A673 (cell line): Measurements from ENCODE around the gene RNF121. TPM values are rescaled to one million over a fixed set of nuclear protein-coding genes. Genes with fewer than 3 reads are reported as not detected.

Experiments used
- BruUV-seq: library from RNA; stranded (reverse); fragments of 400-500 nt; replicated peaks from 2 replicates; lab custom pipeline; 2021; lab: Mats Ljungman, UMichigan
- CTCF ChIA-PET: fragments of 300-600 bp; sonication (Branson Sonifier 250); formaldehyde crosslinking; loops from one replicate; lab custom pipeline; 2022; ENCODE audit warnings: antibody characterized with exemption; lab: Charles Lee
- POLR2A ChIA-PET: fragments of 300-600 bp; sonication (Branson Sonifier 250); formaldehyde crosslinking; loops from one replicate; lab custom pipeline; 2022; ENCODE audit warnings: antibody characterized with exemption; ENCODE audit not compliant: low non-redundant PET; lab: Charles Lee
- DNase-seq: peaks from one replicate; pipeline ENCODE4 v3.0.0-alpha.2; 2015; ENCODE audit warnings: low spot score
- H3K27ac ChIP-seq: fragments of 200-600 bp; sonication (generic); 2 replicates; pipeline ENCODE4 v1.5.1; 2016; ENCODE audit warnings: mixed run types, low read depth, mild to moderate bottlenecking, mixed read lengths, antibody characterized with exemption, low read length; ENCODE audit not compliant: poor library complexity, severe bottlenecking
- H3K27me3 ChIP-seq: fragments of 200-600 bp; sonication (generic); replicated peaks from 2 replicates; pipeline ENCODE4 v1.6.1; 2017; ENCODE audit warnings: mixed run types, low read depth, mild to moderate bottlenecking, mixed read lengths, antibody characterized with exemption, low read length; ENCODE audit not compliant: insufficient read depth, poor library complexity
- H3K36me3 ChIP-seq: fragments of 200-600 bp; sonication (generic); 2 replicates; pipeline ENCODE4 v1.6.1; 2016; ENCODE audit warnings: mixed run types, mild to moderate bottlenecking, mixed read lengths, antibody characterized with exemption, low read length; ENCODE audit not compliant: insufficient read depth, poor library complexity, severe bottlenecking
- H3K4me1 ChIP-seq: fragments of 200-600 bp; sonication (generic); 2 replicates; pipeline ENCODE4 v1.6.1; 2017; ENCODE audit warnings: mixed run types, mild to moderate bottlenecking, mixed read lengths, antibody characterized with exemption, low read length; ENCODE audit not compliant: insufficient read depth, poor library complexity, severe bottlenecking
- H3K4me3 ChIP-seq: fragments of 200-600 bp; sonication (generic); 2 replicates; pipeline ENCODE4 v1.5.1; 2016; ENCODE audit warnings: low read depth, mixed run types, mild to moderate bottlenecking, mixed read lengths, low read length; ENCODE audit not compliant: poor library complexity, severe bottlenecking
- H3K9me3 ChIP-seq: fragments of 200-600 bp; sonication (generic); 2 replicates; pipeline ENCODE4 v1.6.1; 2016; ENCODE audit warnings: mixed run types, low read depth, mild to moderate bottlenecking, mixed read lengths, antibody characterized with exemption, low read length; ENCODE audit not compliant: poor library complexity, severe bottlenecking
- EZH2 ChIP-seq: fragments of 200-600 bp; sonication (generic); IDR thresholded peaks from 2 replicates; pipeline ENCODE4 v1.6.1; 2017; ENCODE audit warnings: borderline replicate concordance, low read depth, mild to moderate bottlenecking, mixed read lengths, antibody characterized with exemption, low read length; ENCODE audit not compliant: poor library complexity, severe bottlenecking
- intact Hi-C: fragments of 100-400 bp; cut with micrococcal nuclease; formaldehyde crosslinking; loops from one replicate; pipeline ENCODE4 v1.10.0; 2022; ENCODE audit not compliant: unreplicated experiment
- total RNA-seq: library from RNA; stranded (reverse); gene quantifications from 2 replicates; pipeline ENCODE4 v1.2.3, GENCODE V29; 2021
- TF ChIP-seq, protein P1 (sequence below): fragments of 300-800, 200-600 bp; sonication (generic); conservative IDR thresholded peaks from 2 replicates; pipeline ENCODE4 v1.5.1; 2017; ENCODE audit warnings: low read depth, mild to moderate bottlenecking, antibody characterized with exemption, low read length, moderate library complexity, mixed read lengths

The RNF121 gene
- total RNA-seq, 1 experiment from 2014 or later: 59.1 TPM

- Histone ChIP-seq H3K4me1 (peaks cover 13% of the 10 kb centered on the region), H3K27me3 (no peaks in the 10 kb centered on the region), H3K4me3 (no peak overlapping the region), H3K27ac (no peak overlapping the region), H3K9me3 (no peaks in the 10 kb centered on the region), H3K36me3 (peaks cover 3% of the 10 kb centered on the region)
- TSS peak; percentile 18 for BruUV-seq
- no peak for TF ChIP-seq EZH2
- TF ChIP-seq, protein P1, sequence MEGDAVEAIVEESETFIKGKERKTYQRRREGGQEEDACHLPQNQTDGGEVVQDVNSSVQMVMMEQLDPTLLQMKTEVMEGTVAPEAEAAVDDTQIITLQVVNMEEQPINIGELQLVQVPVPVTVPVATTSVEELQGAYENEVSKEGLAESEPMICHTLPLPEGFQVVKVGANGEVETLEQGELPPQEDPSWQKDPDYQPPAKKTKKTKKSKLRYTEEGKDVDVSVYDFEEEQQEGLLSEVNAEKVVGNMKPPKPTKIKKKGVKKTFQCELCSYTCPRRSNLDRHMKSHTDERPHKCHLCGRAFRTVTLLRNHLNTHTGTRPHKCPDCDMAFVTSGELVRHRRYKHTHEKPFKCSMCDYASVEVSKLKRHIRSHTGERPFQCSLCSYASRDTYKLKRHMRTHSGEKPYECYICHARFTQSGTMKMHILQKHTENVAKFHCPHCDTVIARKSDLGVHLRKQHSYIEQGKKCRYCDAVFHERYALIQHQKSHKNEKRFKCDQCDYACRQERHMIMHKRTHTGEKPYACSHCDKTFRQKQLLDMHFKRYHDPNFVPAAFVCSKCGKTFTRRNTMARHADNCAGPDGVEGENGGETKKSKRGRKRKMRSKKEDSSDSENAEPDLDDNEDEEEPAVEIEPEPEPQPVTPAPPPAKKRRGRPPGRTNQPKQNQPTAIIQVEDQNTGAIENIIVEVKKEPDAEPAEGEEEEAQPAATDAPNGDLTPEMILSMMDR: no peak
- ChIA-PET CTCF (no interaction called here), POLR2A (no interaction called here)
- intact Hi-C loops: no loop called here
- DNase-seq: no peak
Measured at GRCh38 chr11:71931245-71931602, 2.4 kb downstream of the RNF121 start.

DNA sequence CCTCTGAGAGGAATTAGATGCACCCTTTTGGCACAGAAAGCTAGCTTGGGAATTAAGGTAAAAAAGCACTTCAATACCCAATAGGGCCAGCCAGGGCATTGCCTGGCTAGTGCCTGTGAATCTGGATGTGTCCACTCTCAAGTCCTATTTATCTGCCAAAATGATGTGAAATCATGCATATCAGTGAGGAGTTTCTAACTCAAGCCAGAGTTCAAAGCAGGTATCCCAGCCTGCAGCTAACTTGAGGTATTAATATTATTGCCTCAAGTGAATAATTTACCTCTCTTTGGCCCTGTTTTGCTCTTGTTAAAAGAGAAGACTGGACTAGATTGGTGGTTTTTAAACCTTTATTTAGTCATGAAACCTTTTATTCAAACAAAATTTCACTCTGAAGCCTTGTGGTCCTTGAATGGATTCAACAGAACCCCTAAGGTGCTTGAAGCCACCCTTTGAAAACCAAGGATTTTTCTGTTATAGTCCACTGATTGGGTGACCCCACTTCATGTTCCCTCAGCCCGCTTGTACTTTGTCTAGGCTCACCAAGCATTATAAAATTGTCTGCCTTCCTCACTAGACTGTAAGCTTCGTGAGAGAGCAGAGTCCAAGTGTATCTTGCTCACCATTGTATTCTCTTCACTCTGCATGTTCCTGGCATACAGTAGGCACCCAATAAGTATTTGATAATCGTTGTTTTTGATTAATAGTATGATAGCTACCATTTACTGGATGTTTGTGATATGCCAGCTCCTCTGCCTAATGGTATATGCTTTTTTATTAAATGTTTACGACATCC lies 4.5 kb downstream of the RNF121 start:
- no peak for TF ChIP-seq EZH2
- TF ChIP-seq, protein P1: no peak
- DNase-seq: no peak
- H3K36me3 ChIP-seq: no peaks in the 10 kb centered on the region
- H3K4me1 ChIP-seq: peaks cover 9% of the 10 kb centered on the region
- BruUV-seq: no TSS peak
- CTCF ChIA-PET: no interaction called here
- intact Hi-C loops: no loop called here
- no peak overlapping the region for H3K27ac ChIP-seq
- no peaks in the 10 kb centered on the region for H3K27me3 ChIP-seq
- no peak overlapping the region for H3K4me3 ChIP-seq
- H3K9me3 ChIP-seq: no peaks in the 10 kb centered on the region
- POLR2A ChIA-PET: no interaction called here

- H3K27me3 ChIP-seq: no peaks in the 10 kb centered on the region
- no peaks in the 10 kb centered on the region for H3K9me3 ChIP-seq
- H3K36me3 ChIP-seq: no peaks in the 10 kb centered on the region
- no peak for TF ChIP-seq EZH2
- no peak overlapping the region for H3K27ac ChIP-seq
- BruUV-seq: no TSS peak
- intact Hi-C loops: no loop called here
- DNase-seq: no peak
- no peak overlapping the region for H3K4me3 ChIP-seq
- ChIA-PET CTCF (no interaction called here), POLR2A (no interaction called here)
- H3K4me1 ChIP-seq: peaks cover 9% of the 10 kb centered on the region
Measured at GRCh38 chr11:71934213-71934612, 5.4 kb downstream of the RNF121 start.
